GM12878 (cell line): ENCODE results near the gene TROAP. TPM values are rescaled to one million over a fixed set of nuclear protein-coding genes. Genes with fewer than 3 reads are reported as not detected.

ENCODE experiments used
- ATAC-seq: fragments of 200-7000 bp; cut with Tn5 transposase; 3 replicates; pipeline ENCODE4 v1.9.1; 2020; ENCODE audit warnings: mild to moderate bottlenecking, moderate library complexity
- BruUV-seq: library from RNA; stranded (reverse); fragments of 400-500 nt; replicated peaks from 2 replicates; lab custom pipeline; 2021; lab: Mats Ljungman, UMichigan
- CTCF ChIA-PET: fragments of 300-600 bp; sonication (Branson Sonifier 250); formaldehyde crosslinking; extraction: SDS; loops from one replicate; lab custom pipeline; 2021; ENCODE audit warnings: inconsistent platforms; lab: Yijun Ruan, JAX
- POLR2A ChIA-PET: fragments of 350-600 bp; formaldehyde crosslinking; extraction: SDS; loops from one replicate; lab custom pipeline; 2021; ENCODE audit warnings: inconsistent platforms; lab: Charles Lee
- RAD21 ChIA-PET: fragments of 300-600 bp; sonication (Branson Sonifier 250); formaldehyde crosslinking; loops from one replicate; lab custom pipeline; 2023; ENCODE audit warnings: antibody characterized with exemption; ENCODE audit not compliant: unreplicated experiment; lab: Charles Lee
- SMC1A ChIA-PET: fragments of 300-600 bp; sonication (Branson Sonifier 250); formaldehyde crosslinking; loops from one replicate; lab custom pipeline; 2023; ENCODE audit not compliant: unreplicated experiment, uncharacterized antibody; lab: Charles Lee
- DNase-seq: peaks from one replicate; pipeline ENCODE4 v3.0.0-alpha.2; 2011; ENCODE audit warnings: low read depth, low spot score
- FAIRE-seq: peaks from 3 replicates; lab custom pipeline; 2011; peaks lifted over from hg19 to GRCh38; lab: Jason Lieb, UNC
- H2AFZ ChIP-seq: 2 replicates; pipeline ENCODE4 v1.6.0; 2011; ENCODE audit warnings: low read depth, low read length, control low read depth; ENCODE audit not compliant: control insufficient read depth
- H3K27ac ChIP-seq: 2 replicates; pipeline ENCODE4 v1.5.1; 2011; ENCODE audit warnings: control low read depth; ENCODE audit not compliant: control insufficient read depth, insufficient read depth
- H3K27me3 ChIP-seq, 2 experiments: replicated peaks in 1 of 2; 2 replicates each; pipeline versions ENCODE4 v1.6.0 to v1.6.1; 2011; ENCODE audit warnings: low read length in 1 of 2; ENCODE audit not compliant: control insufficient read depth in 2 of 2, insufficient read depth in 2 of 2
- H3K36me3 ChIP-seq, 2 experiments: 2 replicates each; pipeline ENCODE4 v1.5.1; 2011; ENCODE audit warnings: low read length in 1 of 2; ENCODE audit not compliant: control insufficient read depth in 2 of 2, insufficient read depth in 2 of 2
- H3K4me1 ChIP-seq: 2 replicates; pipeline ENCODE4 v1.6.1; 2011; ENCODE audit warnings: mild to moderate bottlenecking, low read length, moderate library complexity, mixed read lengths; ENCODE audit not compliant: control insufficient read depth, insufficient read depth
- H3K4me2 ChIP-seq: 2 replicates; pipeline ENCODE4 v1.6.0; 2011; ENCODE audit warnings: control low read depth; ENCODE audit not compliant: control insufficient read depth, insufficient read depth
- H3K4me3 ChIP-seq: fragments of 200-600 bp; sonication (generic); 2 replicates; pipeline ENCODE4 v1.5.1; 2016
- H3K79me2 ChIP-seq: 2 replicates; pipeline ENCODE4 v1.6.0; 2011; ENCODE audit warnings: low read length; ENCODE audit not compliant: control insufficient read depth, insufficient read depth
- H3K9ac ChIP-seq: 2 replicates; pipeline ENCODE4 v1.8.0; 2011; ENCODE audit warnings: low read length, control low read depth, mixed read lengths; ENCODE audit not compliant: control insufficient read depth, insufficient read depth
- H3K9me3 ChIP-seq: replicated peaks from 3 replicates; pipeline ENCODE4 v1.5.1; 2011; ENCODE audit warnings: mild to moderate bottlenecking, low read length; ENCODE audit not compliant: control insufficient read depth, insufficient read depth
- H4K20me1 ChIP-seq: 2 replicates; pipeline ENCODE4 v1.6.0; 2011; ENCODE audit not compliant: control insufficient read depth, insufficient read depth
- BMI1 ChIP-seq: fragments of 450-650 bp; IDR thresholded peaks from 2 replicates; pipeline ENCODE4 v1.6.1; 2016; ENCODE audit warnings: mild to moderate bottlenecking, moderate library complexity, borderline replicate concordance
- CTCF ChIP-seq, 3 experiments: IDR thresholded peaks in 2 of 3; conservative IDR thresholded peaks in 1 of 3; 2 replicates each; pipeline ENCODE4 v1.5.1; 2011; ENCODE audit warnings: low read depth in 3 of 3, low read length in 3 of 3, mild to moderate bottlenecking in 3 of 3, control low read depth in 2 of 3, moderate library complexity in 2 of 3, inconsistent platforms in 1 of 3, mixed read lengths in 1 of 3; ENCODE audit not compliant: control insufficient read depth in 2 of 3, insufficient read depth in 1 of 3; ENCODE audit errors: extremely low read depth in 1 of 3
- HDAC6 ChIP-seq: fragments of 200-600 bp; sonication (generic); IDR thresholded peaks from one replicate; pipeline ENCODE4 v1.8.0; 2017; ENCODE audit warnings: antibody characterized with exemption; ENCODE audit not compliant: unreplicated experiment
- WRNIP1 ChIP-seq: IDR thresholded peaks from 2 replicates; pipeline ENCODE4 v1.6.1; 2011; ENCODE audit warnings: low read depth, low read length, improper control_type of control experiment, borderline replicate concordance
- WGBS: methylation state at CpG from one replicate; pipeline ENCODE4 v1.1.6; 2016; ENCODE audit warnings: low lambda C conversion rate; ENCODE audit not compliant: insufficient replicate concordance, insufficient coverage; ENCODE audit errors: missing lambda C conversion rate; 5-methylcytosine and 5-hydroxymethylcytosine counted together
- in situ Hi-C: fragments of 300-500 bp; cut with MboI; formaldehyde crosslinking; loops from 9 replicates; pipeline ENCODE4 v1.14.3; 2018; ENCODE audit warnings: mixed read lengths
- intact Hi-C: fragments of 100-400 bp; cut with micrococcal nuclease; formaldehyde crosslinking; loops from one replicate; pipeline ENCODE4 v1.14.2; 2022; ENCODE audit not compliant: unreplicated experiment
- polyA plus RNA-seq, 11 experiments: library from polyadenylated mRNA; depleted of rRNA in 4 of 11; unstranded in 6 of 11; stranded (reverse) in 5 of 11; fragments of >200 nt; fragmentation: Nextera tagmentation in 4 of 11; fragmentation: Illumina TruSeq in 1 of 11; extraction: Ambion mirVana in 4 of 11; extraction: Trizol in 1 of 11; gene quantifications; 1 replicate in 1 of 11; 2 replicates in 10 of 11; pipeline versions ENCODE4 v1.2.1 to v1.2.3, GENCODE V29; 2011 to 2016; ENCODE audit warnings: inconsistent platforms in 2 of 11, missing spikeins in 2 of 11, low read depth in 1 of 11
- total RNA-seq, 4 experiments: library from RNA; depleted of rRNA in 3 of 4; stranded (reverse); fragments of >200 nt in 3 of 4; fragmentation: Illumina TruSeq in 1 of 4; extraction: Trizol in 1 of 4; gene quantifications; 2 replicates each; pipeline versions ENCODE4 v1.2.1 to v1.2.3, GENCODE V29; 2013 to 2021
- TF ChIP-seq, protein P1 (sequence below): IDR thresholded peaks from 2 replicates; pipeline ENCODE4 v1.6.1; 2012; ENCODE audit warnings: mild to moderate bottlenecking, low read depth, low read length
- TF ChIP-seq, protein P2 (sequence below): fragments of 450-650 bp; IDR thresholded peaks from 2 replicates; pipeline ENCODE4 v1.6.1; 2017; ENCODE audit warnings: mild to moderate bottlenecking, low read depth, inconsistent platforms; ENCODE audit not compliant: poor library complexity, severe bottlenecking

The TROAP gene
- total and polyA plus RNA-seq, 10 of the 15 experiments (the other 5 are each of a cell fraction or from before 2014, with no cell fraction given) = 26.8 to 93.7 (median 52.6) TPM

- Histone ChIP-seq H3K9ac (no peak overlapping the region), H3K4me3 (no peak overlapping the region), H3K27ac (no peak overlapping the region), H3K9me3 (no peaks in the 10 kb centered on the region; the same call in 2 of the 3 replicates), H3K36me3 (peaks cover 5 to 12% of the 10 kb centered on the region in 2 experiments; a peak in 3 of 4 replicates), H2AFZ (no peak overlapping the region), H3K4me2 (no peak overlapping the region), H3K79me2 (no peaks in the 10 kb centered on the region), H3K4me1 (no peaks in the 10 kb centered on the region), H3K27me3 (peaks cover 4 to 12% of the 10 kb centered on the region in 2 experiments), H4K20me1 (no peaks in the 10 kb centered on the region)
- no peak for FAIRE-seq
- POLR2A ChIA-PET = interaction anchor here (0.8 to 1.9 kb wide), 3 partner anchors 9 to 292 kb away, joined by 3 to 9 read pairs (median 3); partner anchors contain the start of gene PRPH
- WGBS = 88% methylated on average over 17 of the region's 17 CpGs
- intact Hi-C loops = no loop called here
- RAD21 ChIA-PET = interaction anchor here (0.6 to 2.3 kb wide), 9 partner anchors 10 to 1493 kb away, joined by 3 to 33 read pairs (median 13); partner anchors contain the start of genes DNAJC22, PRPF40B and TROAP
- CTCF ChIA-PET = interaction anchor here (0.5 to 4.3 kb wide), 19 partner anchors 10 to 377 kb away, joined by 3 to 72 read pairs (median 7); partner anchors contain the start of genes DNAJC22, PRPH and TROAP
- no peak for DNase-seq
- BruUV-seq = no TSS peak
- TF ChIP-seq CTCF (IDR thresholded peaks at IDR 0.05 in 2 of 3, conservative IDR thresholded peaks at IDR 0.05 in 1 of 3; ENCODE audit: control insufficient read depth in 2 of 3, extremely low read depth in 1 of 3, insufficient read depth in 1 of 3, low read depth in 3 of 3, low read length in 3 of 3) = no peak
- TF ChIP-seq WRNIP1 = no peak
- TF ChIP-seq, protein P1, sequence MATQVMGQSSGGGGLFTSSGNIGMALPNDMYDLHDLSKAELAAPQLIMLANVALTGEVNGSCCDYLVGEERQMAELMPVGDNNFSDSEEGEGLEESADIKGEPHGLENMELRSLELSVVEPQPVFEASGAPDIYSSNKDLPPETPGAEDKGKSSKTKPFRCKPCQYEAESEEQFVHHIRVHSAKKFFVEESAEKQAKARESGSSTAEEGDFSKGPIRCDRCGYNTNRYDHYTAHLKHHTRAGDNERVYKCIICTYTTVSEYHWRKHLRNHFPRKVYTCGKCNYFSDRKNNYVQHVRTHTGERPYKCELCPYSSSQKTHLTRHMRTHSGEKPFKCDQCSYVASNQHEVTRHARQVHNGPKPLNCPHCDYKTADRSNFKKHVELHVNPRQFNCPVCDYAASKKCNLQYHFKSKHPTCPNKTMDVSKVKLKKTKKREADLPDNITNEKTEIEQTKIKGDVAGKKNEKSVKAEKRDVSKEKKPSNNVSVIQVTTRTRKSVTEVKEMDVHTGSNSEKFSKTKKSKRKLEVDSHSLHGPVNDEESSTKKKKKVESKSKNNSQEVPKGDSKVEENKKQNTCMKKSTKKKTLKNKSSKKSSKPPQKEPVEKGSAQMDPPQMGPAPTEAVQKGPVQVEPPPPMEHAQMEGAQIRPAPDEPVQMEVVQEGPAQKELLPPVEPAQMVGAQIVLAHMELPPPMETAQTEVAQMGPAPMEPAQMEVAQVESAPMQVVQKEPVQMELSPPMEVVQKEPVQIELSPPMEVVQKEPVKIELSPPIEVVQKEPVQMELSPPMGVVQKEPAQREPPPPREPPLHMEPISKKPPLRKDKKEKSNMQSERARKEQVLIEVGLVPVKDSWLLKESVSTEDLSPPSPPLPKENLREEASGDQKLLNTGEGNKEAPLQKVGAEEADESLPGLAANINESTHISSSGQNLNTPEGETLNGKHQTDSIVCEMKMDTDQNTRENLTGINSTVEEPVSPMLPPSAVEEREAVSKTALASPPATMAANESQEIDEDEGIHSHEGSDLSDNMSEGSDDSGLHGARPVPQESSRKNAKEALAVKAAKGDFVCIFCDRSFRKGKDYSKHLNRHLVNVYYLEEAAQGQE = no peak
- TF ChIP-seq HDAC6 = no peak
- no peak for TF ChIP-seq BMI1
- TF ChIP-seq, protein P2, sequence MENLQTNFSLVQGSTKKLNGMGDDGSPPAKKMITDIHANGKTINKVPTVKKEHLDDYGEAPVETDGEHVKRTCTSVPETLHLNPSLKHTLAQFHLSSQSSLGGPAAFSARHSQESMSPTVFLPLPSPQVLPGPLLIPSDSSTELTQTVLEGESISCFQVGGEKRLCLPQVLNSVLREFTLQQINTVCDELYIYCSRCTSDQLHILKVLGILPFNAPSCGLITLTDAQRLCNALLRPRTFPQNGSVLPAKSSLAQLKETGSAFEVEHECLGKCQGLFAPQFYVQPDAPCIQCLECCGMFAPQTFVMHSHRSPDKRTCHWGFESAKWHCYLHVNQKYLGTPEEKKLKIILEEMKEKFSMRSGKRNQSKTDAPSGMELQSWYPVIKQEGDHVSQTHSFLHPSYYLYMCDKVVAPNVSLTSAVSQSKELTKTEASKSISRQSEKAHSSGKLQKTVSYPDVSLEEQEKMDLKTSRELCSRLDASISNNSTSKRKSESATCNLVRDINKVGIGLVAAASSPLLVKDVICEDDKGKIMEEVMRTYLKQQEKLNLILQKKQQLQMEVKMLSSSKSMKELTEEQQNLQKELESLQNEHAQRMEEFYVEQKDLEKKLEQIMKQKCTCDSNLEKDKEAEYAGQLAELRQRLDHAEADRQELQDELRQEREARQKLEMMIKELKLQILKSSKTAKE = no peak
- SMC1A ChIA-PET = interaction anchor here (0.9 to 3.2 kb wide), 8 partner anchors 9 to 182 kb away, joined by 3 to 30 read pairs (median 6); partner anchors contain the start of genes DNAJC22 and TROAP
- ATAC-seq = no peak
- in situ Hi-C loops = no loop called here
Measured at GRCh38 chr12:49332441-49332861, 9.4 kb downstream of the TROAP start.
